Natural killer cell (primary cell): ENCODE data around the gene ASIC2. TPM values are rescaled to one million over a fixed set of nuclear protein-coding genes. Genes with fewer than 3 reads are reported as not detected.

Experiments
- ATAC-seq, 3 donors: fragments of 150-1000 bp in 2 of 3; fragments of 200-7000 bp in 1 of 3; cut with Tn5 transposase; 1 replicate in 1 of 3; 2 replicates in 2 of 3; pipeline ENCODE4 v1.10.0; 2021; ENCODE audit warnings: mild to moderate bottlenecking in 2 of 3, moderate library complexity in 2 of 3
- DNase-seq, 2 donors: peaks; one replicate each; pipeline versions ENCODE4 v3.0.0 to v3.0.0-alpha.2; 2013 to 2021; ENCODE audit warnings: mixed read lengths in 1 of 2
- H3K27ac ChIP-seq: one replicate; pipeline ENCODE4 v1.5.1; 2013; ENCODE audit warnings: mild to moderate bottlenecking, low read length
- H3K27me3 ChIP-seq: one replicate; pipeline ENCODE4 v1.6.1; 2013; ENCODE audit warnings: low read length; ENCODE audit not compliant: control insufficient read depth, insufficient read depth
- H3K36me3 ChIP-seq: one replicate; pipeline ENCODE4 v1.6.1; 2013; ENCODE audit warnings: low read length; ENCODE audit not compliant: control insufficient read depth, insufficient read depth
- H3K4me1 ChIP-seq: one replicate; pipeline ENCODE4 v1.6.1; 2013; ENCODE audit warnings: low read length; ENCODE audit not compliant: control insufficient read depth, insufficient read depth
- H3K4me3 ChIP-seq: one replicate; pipeline ENCODE4 v1.5.1; 2013; ENCODE audit warnings: low read length
- H3K9me3 ChIP-seq: one replicate; pipeline ENCODE4 v1.6.1; 2013; ENCODE audit warnings: low read length; ENCODE audit not compliant: control insufficient read depth, insufficient read depth
- H3K27ac Mint-ChIP-seq, 2 donors: one replicate each; pipeline ENCODE4 v1.8.0; 2022; ENCODE audit warnings: mild to moderate bottlenecking in 2 of 2, mixed read lengths in 2 of 2, moderate library complexity in 1 of 2
- H3K27me3 Mint-ChIP-seq, 2 donors: one replicate each; pipeline ENCODE4 v1.8.0; 2022; ENCODE audit warnings: low read depth in 2 of 2, mixed read lengths in 2 of 2
- H3K36me3 Mint-ChIP-seq: one replicate; pipeline ENCODE4 v1.8.0; 2022; ENCODE audit warnings: mixed read lengths
- H3K4me1 Mint-ChIP-seq, 2 donors: one replicate each; pipeline ENCODE4 v1.8.0; 2022; ENCODE audit warnings: mixed read lengths in 2 of 2
- H3K4me3 Mint-ChIP-seq: one replicate; pipeline ENCODE4 v1.8.0; 2022; ENCODE audit warnings: mild to moderate bottlenecking, moderate library complexity, mixed read lengths
- H3K9me3 Mint-ChIP-seq, 2 donors: one replicate each; pipeline ENCODE4 v1.8.0; 2022; ENCODE audit warnings: mixed read lengths in 2 of 2
- WGBS: methylation state at CpG from one replicate; pipeline ENCODE4 v1.1.7; 2013; ENCODE audit warnings: missing lambda C conversion rate; ENCODE audit not compliant: insufficient coverage; 5-methylcytosine and 5-hydroxymethylcytosine counted together
- intact Hi-C: fragments of 100-400 bp; cut with micrococcal nuclease; formaldehyde crosslinking; loops from one replicate; pipeline ENCODE4 v1.14.2; 2022
- total RNA-seq, 4 donors: library from RNA; stranded (reverse); fragments of 120-200 nt in 1 of 4; gene quantifications; one replicate each; pipeline versions ENCODE4 v1.2.3 to v1.2.4, GENCODE V29; 2013 to 2022
- TF ChIP-seq, protein P1 (sequence below): fragments of 200-600 bp; IDR thresholded peaks from one replicate; pipeline ENCODE4 v1.8.0; 2022; ENCODE audit warnings: antibody characterized with exemption

Gene ASIC2
- total RNA-seq, 3 donors from 2014 or later (not counting 1 experiment from before 2014, with no cell fraction given) = not detected

DNA sequence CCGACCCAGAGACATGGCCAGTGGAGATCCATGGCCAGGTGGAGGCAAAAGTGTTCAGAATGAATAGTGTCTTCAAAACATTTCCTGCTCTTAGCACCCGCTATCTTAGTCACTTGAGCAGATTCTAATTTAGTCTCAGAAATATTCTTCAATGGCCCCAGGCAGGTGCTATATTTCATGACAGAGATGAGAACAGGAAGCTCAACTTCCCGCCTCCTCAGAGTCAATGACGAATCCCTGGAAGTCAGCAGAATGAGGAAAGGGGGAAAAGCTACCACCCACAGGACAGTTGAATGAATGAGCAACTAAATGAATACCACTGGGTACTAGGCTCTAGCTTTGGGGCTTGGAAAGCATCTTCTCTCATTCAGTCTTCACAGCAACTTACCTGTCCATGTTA lies 147.2 kb downstream of the ASIC2 start:
- Histone ChIP-seq H3K4me1 (no peaks in the 10 kb centered on the region), H3K27me3 (no peaks in the 10 kb centered on the region), H3K27ac (no peak overlapping the region), H3K9me3 (no peaks in the 10 kb centered on the region), H3K36me3 (no peaks in the 10 kb centered on the region), H3K4me3 (no peak overlapping the region)
- no peak for DNase-seq
- no peak for ATAC-seq
- Mint-ChIP-seq H3K9me3 (no peaks in the 10 kb centered on the region), H3K4me1 (no peaks in the 10 kb centered on the region), H3K36me3 (no peaks in the 10 kb centered on the region), H3K27ac (no peak overlapping the region), H3K4me3 (no peak overlapping the region), H3K27me3 (no peaks in the 10 kb centered on the region)
- TF ChIP-seq, protein P1, sequence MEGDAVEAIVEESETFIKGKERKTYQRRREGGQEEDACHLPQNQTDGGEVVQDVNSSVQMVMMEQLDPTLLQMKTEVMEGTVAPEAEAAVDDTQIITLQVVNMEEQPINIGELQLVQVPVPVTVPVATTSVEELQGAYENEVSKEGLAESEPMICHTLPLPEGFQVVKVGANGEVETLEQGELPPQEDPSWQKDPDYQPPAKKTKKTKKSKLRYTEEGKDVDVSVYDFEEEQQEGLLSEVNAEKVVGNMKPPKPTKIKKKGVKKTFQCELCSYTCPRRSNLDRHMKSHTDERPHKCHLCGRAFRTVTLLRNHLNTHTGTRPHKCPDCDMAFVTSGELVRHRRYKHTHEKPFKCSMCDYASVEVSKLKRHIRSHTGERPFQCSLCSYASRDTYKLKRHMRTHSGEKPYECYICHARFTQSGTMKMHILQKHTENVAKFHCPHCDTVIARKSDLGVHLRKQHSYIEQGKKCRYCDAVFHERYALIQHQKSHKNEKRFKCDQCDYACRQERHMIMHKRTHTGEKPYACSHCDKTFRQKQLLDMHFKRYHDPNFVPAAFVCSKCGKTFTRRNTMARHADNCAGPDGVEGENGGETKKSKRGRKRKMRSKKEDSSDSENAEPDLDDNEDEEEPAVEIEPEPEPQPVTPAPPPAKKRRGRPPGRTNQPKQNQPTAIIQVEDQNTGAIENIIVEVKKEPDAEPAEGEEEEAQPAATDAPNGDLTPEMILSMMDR = no peak
- 89% methylated on average over 4 of the region's 4 CpGs for WGBS
- intact Hi-C loops = no loop called here

DNA sequence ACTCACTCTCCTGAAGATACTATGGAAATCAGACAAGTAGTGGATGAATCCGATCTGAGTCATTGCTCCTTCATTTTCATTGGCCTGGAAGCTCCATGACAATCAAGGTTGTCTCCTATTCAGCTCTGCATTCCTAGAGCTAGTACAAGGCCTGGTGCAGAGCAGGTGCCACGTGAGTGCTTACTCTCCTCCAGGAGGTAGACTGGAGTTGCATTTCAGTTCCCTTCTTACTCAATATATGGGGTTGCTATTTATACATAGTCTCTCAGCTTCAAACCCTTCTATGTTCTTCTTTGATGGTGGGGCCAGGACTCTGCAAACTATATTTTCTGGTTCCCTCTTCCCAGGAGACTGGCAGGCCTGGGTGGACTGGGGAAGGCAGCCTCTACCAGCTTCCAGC lies 148.3 kb downstream of the ASIC2 start:
- H3K27me3 ChIP-seq = no peaks in the 10 kb centered on the region
- H3K36me3 Mint-ChIP-seq = no peaks in the 10 kb centered on the region
- WGBS = 54% methylated on average over 2 of the region's 2 CpGs
- DNase-seq = no peak
- no peaks in the 10 kb centered on the region for H3K27me3 Mint-ChIP-seq
- no peak for ATAC-seq
- no peaks in the 10 kb centered on the region for H3K9me3 Mint-ChIP-seq
- no peak overlapping the region for H3K27ac Mint-ChIP-seq
- TF ChIP-seq, protein P1 = no peak
- no peaks in the 10 kb centered on the region for H3K4me1 ChIP-seq
- H3K4me3 Mint-ChIP-seq = no peak overlapping the region
- intact Hi-C loops = no loop called here
- no peak overlapping the region for H3K4me3 ChIP-seq
- no peak overlapping the region for H3K27ac ChIP-seq
- H3K36me3 ChIP-seq = no peaks in the 10 kb centered on the region
- no peaks in the 10 kb centered on the region for H3K9me3 ChIP-seq
- no peaks in the 10 kb centered on the region for H3K4me1 Mint-ChIP-seq

DNA sequence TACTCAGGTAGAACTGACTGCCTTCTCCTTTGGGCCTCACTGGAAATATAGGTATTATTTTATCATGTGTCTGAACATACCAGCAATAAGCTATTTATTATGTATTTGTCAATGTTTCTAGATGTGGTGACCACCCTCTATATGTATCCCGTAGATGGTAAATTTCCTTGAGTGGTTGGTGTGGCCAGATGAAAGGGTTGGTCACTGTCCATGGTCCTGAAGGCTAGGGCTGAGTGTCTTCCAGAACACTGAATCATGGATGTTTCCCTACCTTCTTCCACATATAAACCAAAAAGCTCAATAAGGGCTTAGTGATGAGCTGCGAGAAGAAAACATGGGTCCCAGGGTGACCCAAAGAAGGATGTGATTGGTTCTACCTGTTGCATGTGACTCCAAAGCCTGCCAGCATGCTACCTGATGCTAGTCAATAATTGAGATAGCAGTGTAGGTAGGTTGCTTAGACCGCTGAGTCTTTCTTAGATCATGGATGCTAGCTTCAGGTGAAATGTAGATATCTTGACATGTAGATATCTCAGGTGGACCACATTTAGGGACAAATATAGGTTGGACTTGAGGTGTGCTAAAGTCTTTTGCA lies 150.3 kb downstream of the ASIC2 start:
- H3K4me1 Mint-ChIP-seq = no peaks in the 10 kb centered on the region
- 81% methylated on average over 2 of the region's 3 CpGs for WGBS

More for the DNA sequence above, 150.3 kb downstream of the ASIC2 start:
- intact Hi-C loops = no loop called here
- Histone ChIP-seq H3K4me1 (no peaks in the 10 kb centered on the region), H3K27ac (no peak overlapping the region), H3K27me3 (no peaks in the 10 kb centered on the region), H3K9me3 (no peaks in the 10 kb centered on the region), H3K4me3 (no peak overlapping the region), H3K36me3 (no peaks in the 10 kb centered on the region)
- TF ChIP-seq, protein P1 = no peak
- Mint-ChIP-seq H3K27ac (no peak overlapping the region), H3K9me3 (no peaks in the 10 kb centered on the region), H3K27me3 (peaks cover 8 to 10% of the 10 kb centered on the region in 2 donors), H3K4me3 (no peak overlapping the region), H3K36me3 (no peaks in the 10 kb centered on the region)
- DNase-seq (peak in 1 of 2 donors; percentile 4), ATAC-seq (no peak)
